Endothelial cell (in vitro differentiated cells): ENCODE data around the gene OR6A2. TPM values are rescaled to one million over a fixed set of nuclear protein-coding genes. Genes with fewer than 3 reads are reported as not detected.

Experiments used
- DNase-seq: peaks from one replicate; pipeline ENCODE4 v3.0.0; 2021; ENCODE audit warnings: low spot score
- H3K27ac Mint-ChIP-seq: one replicate; pipeline ENCODE4 v1.8.0; 2021; ENCODE audit warnings: mixed read lengths, inconsistent platforms; ENCODE audit not compliant: unreplicated experiment
- H3K27me3 Mint-ChIP-seq: one replicate; pipeline ENCODE4 v1.8.0; 2021; ENCODE audit warnings: mild to moderate bottlenecking, moderate library complexity, mixed read lengths, inconsistent platforms; ENCODE audit not compliant: unreplicated experiment
- H3K36me3 Mint-ChIP-seq: one replicate; pipeline ENCODE4 v1.8.0; 2021; ENCODE audit warnings: mild to moderate bottlenecking, low read depth, mixed read lengths, inconsistent platforms; ENCODE audit not compliant: unreplicated experiment
- H3K4me1 Mint-ChIP-seq: one replicate; pipeline ENCODE4 v1.8.0; 2021; ENCODE audit warnings: mild to moderate bottlenecking, mixed read lengths, inconsistent platforms; ENCODE audit not compliant: unreplicated experiment
- H3K4me3 Mint-ChIP-seq: one replicate; pipeline ENCODE4 v1.8.0; 2021; ENCODE audit warnings: mild to moderate bottlenecking, mixed read lengths, inconsistent platforms; ENCODE audit not compliant: unreplicated experiment
- H3K9me3 Mint-ChIP-seq: one replicate; pipeline ENCODE4 v1.8.0; 2021; ENCODE audit warnings: mixed read lengths, inconsistent platforms; ENCODE audit not compliant: unreplicated experiment
- CTCF ChIP-seq: fragments of 200-600 bp; sonication (generic); IDR thresholded peaks from one replicate; pipeline ENCODE4 v1.5.0; 2021; ENCODE audit warnings: antibody characterized with exemption; ENCODE audit not compliant: unreplicated experiment
- long read RNA-seq: library from polyadenylated mRNA; unstranded; transcript quantifications from one replicate; pipeline ENCODE4 v2.0.0, GENCODE V29; 2020; ENCODE audit not compliant: unreplicated experiment
- total RNA-seq: library from RNA; stranded (reverse); fragmentation: NEBNext Ultra II Directional; extraction: Animal tissue kit (Norgen Biotek cat#: 25700); gene quantifications from one replicate; pipeline ENCODE4 v1.2.1, GENCODE V29; 2021; ENCODE audit not compliant: unreplicated experiment

Gene OR6A2
- total RNA-seq, result 0.51 TPM
- long read RNA-seq, result 0 reads

- H3K36me3 Mint-ChIP-seq, result no peaks in the 10 kb centered on the region
Measured at GRCh38 chr11:6799402-6799801, at the start of gene OR6A2. Gene OR6A2, minus strand, starts transcription at chr11:6799689. Its CDS starts 3,981 bp downstream, at chr11:6795708.

GRCh38 chr11:6845383-6845782 is 45.9 kb upstream of the OR6A2 start, which contains the start of gene OR10A5:
Gene OR10A5, plus strand, starts transcription at chr11:6845683. Its CDS starts 0 bp downstream, at chr11:6845683.
- no peaks in the 10 kb centered on the region for H3K27me3 Mint-ChIP-seq
- no peak for DNase-seq
- peaks cover 9% of the 10 kb centered on the region for H3K4me1 Mint-ChIP-seq
- H3K27ac Mint-ChIP-seq, result no peak within 1 kb of the TSS
- H3K36me3 Mint-ChIP-seq, result peaks cover 16% of the 10 kb centered on the region
- peaks cover 4% of the 10 kb centered on the region for H3K9me3 Mint-ChIP-seq
- no peak within 1 kb of the TSS for H3K4me3 Mint-ChIP-seq
- no peak for TF ChIP-seq CTCF

More at GRCh38 chr11:6799402-6799801, at the start of gene OR6A2:
- Mint-ChIP-seq H3K9me3 (no peaks in the 10 kb centered on the region), H3K27ac (no peak within 1 kb of the TSS), H3K4me3 (no peak within 1 kb of the TSS), H3K4me1 (no peaks in the 10 kb centered on the region), H3K27me3 (no peaks in the 10 kb centered on the region)
- no peak for TF ChIP-seq CTCF
- no peak for DNase-seq

- peaks cover 16% of the 10 kb centered on the region for H3K36me3 Mint-ChIP-seq
- H3K27me3 Mint-ChIP-seq, result no peaks in the 10 kb centered on the region
- peaks cover 4% of the 10 kb centered on the region for H3K9me3 Mint-ChIP-seq
- H3K4me1 Mint-ChIP-seq, result peaks cover 9% of the 10 kb centered on the region
- no peak overlapping the region for H3K4me3 Mint-ChIP-seq
- no peak overlapping the region for H3K27ac Mint-ChIP-seq
- TF ChIP-seq CTCF, result no peak
- DNase-seq, result no peak
Measured at GRCh38 chr11:6844356-6844755, 44.9 kb upstream of the OR6A2 start.

DNA sequence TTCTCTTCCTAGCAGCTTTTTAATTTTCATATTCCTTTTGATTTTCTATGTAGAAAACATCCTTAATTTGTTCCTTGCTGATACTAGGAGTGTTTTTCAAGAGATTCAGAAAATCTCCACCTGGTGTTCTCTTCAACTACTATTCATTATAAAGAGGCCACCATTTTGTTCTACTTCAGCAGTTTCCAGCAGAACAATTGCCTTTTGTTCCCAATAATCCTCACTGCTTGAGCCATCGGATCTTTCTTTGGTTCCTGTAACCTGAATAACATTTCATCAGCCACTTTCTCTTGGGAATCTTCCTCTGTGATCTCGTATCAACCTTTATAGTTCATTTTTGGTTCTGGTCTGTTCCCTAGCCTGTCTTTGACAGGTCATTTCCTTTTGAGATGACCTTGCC is 44.2 kb upstream of the OR6A2 start:
- no peak overlapping the region for H3K4me3 Mint-ChIP-seq
- peaks cover 4% of the 10 kb centered on the region for H3K9me3 Mint-ChIP-seq
- H3K36me3 Mint-ChIP-seq, result peaks cover 16% of the 10 kb centered on the region
- H3K4me1 Mint-ChIP-seq, result peaks cover 9% of the 10 kb centered on the region
- no peak for DNase-seq
- no peaks in the 10 kb centered on the region for H3K27me3 Mint-ChIP-seq
- no peak for TF ChIP-seq CTCF
- H3K27ac Mint-ChIP-seq, result no peak overlapping the region

- DNase-seq, result no peak
- no peak overlapping the region for H3K27ac Mint-ChIP-seq
- H3K4me1 Mint-ChIP-seq, result peaks cover 9% of the 10 kb centered on the region
- H3K36me3 Mint-ChIP-seq, result peaks cover 11% of the 10 kb centered on the region
- H3K4me3 Mint-ChIP-seq, result no peak overlapping the region
- no peaks in the 10 kb centered on the region for H3K27me3 Mint-ChIP-seq
- H3K9me3 Mint-ChIP-seq, result peaks cover 4% of the 10 kb centered on the region
- TF ChIP-seq CTCF, result no peak
Measured at GRCh38 chr11:6841694-6842093, 42.2 kb upstream of the OR6A2 start.
